K562 (cell line): ENCODE results near the gene OXNAD1. TPM values are rescaled to one million over a fixed set of nuclear protein-coding genes. Genes with fewer than 3 reads are reported as not detected.

Source experiments
- ATAC-seq: fragments of 200-7000 bp; cut with Tn5 transposase; 3 replicates; pipeline ENCODE4 v1.9.1; 2020; ENCODE audit warnings: moderate library complexity
- BruUV-seq: library from RNA; stranded (reverse); fragments of 400-500 nt; replicated peaks from 2 replicates; lab custom pipeline; 2021; lab: Mats Ljungman, UMichigan
- CTCF ChIA-PET: fragments of 300-600 bp; formaldehyde crosslinking; extraction: SDS; loops from one replicate; lab custom pipeline; 2021; ENCODE audit warnings: low intra/inter-chr PET ratio; lab: Yijun Ruan, JAX
- POLR2A ChIA-PET: fragments of 300-600, 350-650 bp; sonication (Branson Sonifier 250); formaldehyde crosslinking; extraction: SDS; loops from one replicate; lab custom pipeline; 2021; ENCODE audit warnings: antibody characterized with exemption, inconsistent platforms; lab: Yijun Ruan, JAX
- DNase-seq, 4 experiments: peaks; one replicate each; pipeline versions ENCODE4 v3.0.0 to v3.0.0-alpha.2; 2011 to 2018; ENCODE audit warnings: low spot score in 3 of 4, mixed read lengths in 3 of 4; ENCODE audit errors: extremely low read depth in 1 of 4
- FAIRE-seq: peaks from 2 replicates; lab custom pipeline; 2011; peaks lifted over from hg19 to GRCh38; lab: Jason Lieb, UNC
- H2AFZ ChIP-seq: 2 replicates; pipeline ENCODE4 v1.6.0; 2011; ENCODE audit warnings: low read depth, low read length, control low read depth, inconsistent platforms
- H3K27ac ChIP-seq: fragments of 200-600 bp; 3 replicates; pipeline ENCODE4 v1.8.0; 2011; ENCODE audit warnings: low read depth, mild to moderate bottlenecking, control low read depth, inconsistent platforms, low read length, moderate library complexity, mixed read lengths; ENCODE audit errors: extremely low read depth
- H3K27me3 ChIP-seq, 2 experiments: fragments of 300-600 bp in 1 of 2; 2 replicates in 1 of 2; 3 replicates in 1 of 2; pipeline versions ENCODE4 v1.6.0 to v1.8.0; 2011; ENCODE audit warnings: inconsistent platforms in 2 of 2, low read length in 2 of 2, mild to moderate bottlenecking in 1 of 2, mixed read lengths in 1 of 2, moderate library complexity in 1 of 2; ENCODE audit not compliant: control insufficient read depth in 2 of 2, insufficient read depth in 2 of 2
- H3K36me3 ChIP-seq: fragments of 300-600 bp; 3 replicates; pipeline ENCODE4 v1.8.0; 2011; ENCODE audit warnings: mild to moderate bottlenecking, low read length, inconsistent platforms; ENCODE audit not compliant: control insufficient read depth, insufficient read depth
- H3K4me1 ChIP-seq, 2 experiments: fragments of 200-600 bp in 1 of 2; replicated peaks in 1 of 2; 2 replicates in 1 of 2; 3 replicates in 1 of 2; pipeline versions ENCODE4 v1.5.1 to v1.8.0; 2011; ENCODE audit warnings: inconsistent platforms in 2 of 2, low read length in 2 of 2, mild to moderate bottlenecking in 1 of 2, mixed read lengths in 1 of 2, moderate library complexity in 1 of 2; ENCODE audit not compliant: control insufficient read depth in 2 of 2, insufficient read depth in 2 of 2
- H3K4me2 ChIP-seq: 2 replicates; pipeline ENCODE4 v1.6.1; 2011; ENCODE audit warnings: low read length, control low read depth, inconsistent platforms, mixed read lengths; ENCODE audit not compliant: insufficient read depth
- H3K4me3 ChIP-seq: fragments of 200-600 bp; sonication (generic), shearing (Covaris generic); 2 replicates; pipeline ENCODE4 v1.5.1; 2016; ENCODE audit warnings: control low read depth, inconsistent platforms
- H3K79me2 ChIP-seq: fragments of 200-600 bp; 3 replicates; pipeline ENCODE4 v1.8.0; 2011; ENCODE audit warnings: low read length, inconsistent platforms; ENCODE audit not compliant: control insufficient read depth, insufficient read depth
- H3K9ac ChIP-seq, 2 experiments: 2 replicates each; pipeline versions ENCODE4 v1.6.0 to v1.6.1; 2011; ENCODE audit warnings: low read depth in 2 of 2, low read length in 2 of 2, control low read depth in 1 of 2, inconsistent platforms in 1 of 2, mild to moderate bottlenecking in 1 of 2, mixed read lengths in 1 of 2; ENCODE audit not compliant: insufficient read depth in 1 of 2
- H3K9me1 ChIP-seq: one replicate; pipeline ENCODE4 v1.6.0; 2011; ENCODE audit warnings: inconsistent platforms, mild to moderate bottlenecking, low read length, moderate library complexity; ENCODE audit not compliant: control insufficient read depth, insufficient read depth
- H3K9me3 ChIP-seq: replicated peaks from 2 replicates; pipeline ENCODE4 v1.5.1; 2011; ENCODE audit warnings: low read depth, low read length, inconsistent platforms; ENCODE audit not compliant: control insufficient read depth, insufficient read depth
- H4K20me1 ChIP-seq: replicated peaks from 2 replicates; pipeline ENCODE4 v1.6.1; 2011; ENCODE audit warnings: low read length, inconsistent platforms, mixed read lengths; ENCODE audit not compliant: control insufficient read depth, insufficient read depth
- CBX8 ChIP-seq: fragments of 200-600 bp; sonication (generic); IDR thresholded peaks from 2 replicates; pipeline ENCODE4 v1.6.1; 2012; ENCODE audit warnings: borderline replicate concordance, mixed run types, low read depth, mild to moderate bottlenecking, moderate library complexity, mixed read lengths, low read length, control low read depth, inconsistent platforms; ENCODE audit not compliant: poor library complexity, severe bottlenecking; ENCODE audit errors: extremely low read depth
- EP300 ChIP-seq: IDR thresholded peaks from 2 replicates; pipeline ENCODE4 v1.6.1; 2012; ENCODE audit warnings: low read length, improper control_type of control experiment
- ETS2 ChIP-seq: IDR thresholded peaks from 2 replicates; pipeline ENCODE4 v1.6.1; 2016; ENCODE audit warnings: borderline replicate concordance, missing genetic modification characterization, mild to moderate bottlenecking, moderate library complexity, missing compliant biosample characterization; ENCODE audit not compliant: poor library complexity, severe bottlenecking
- ETV5 ChIP-seq: sonication (generic); formaldehyde crosslinking; IDR thresholded peaks from 2 replicates; pipeline ENCODE4 v1.4.0; 2020; ENCODE audit warnings: low read depth, mild to moderate bottlenecking, missing genetic modification reagents
- EWSR1 ChIP-seq: fragments of 450-650 bp; IDR thresholded peaks from 2 replicates; pipeline ENCODE4 v1.6.1; 2018; ENCODE audit warnings: borderline replicate concordance, mild to moderate bottlenecking, low read depth, moderate library complexity; ENCODE audit not compliant: partially characterized antibody
- FOXA1 ChIP-seq: fragments of 450-650 bp; IDR thresholded peaks from 2 replicates; pipeline ENCODE4 v1.6.1; 2016; ENCODE audit warnings: mild to moderate bottlenecking, borderline replicate concordance
- HINFP ChIP-seq: fragments of 450-650 bp; conservative IDR thresholded peaks from 2 replicates; pipeline ENCODE4 v1.6.1; 2016; ENCODE audit warnings: missing genetic modification characterization, low read depth, mild to moderate bottlenecking, control low read depth, missing compliant biosample characterization
- IFI16 ChIP-seq: fragments of 250-450 bp; sonication (Bioruptor Pico); IDR thresholded peaks from 2 replicates; pipeline ENCODE4 v2.1.2; 2022; ENCODE audit warnings: mild to moderate bottlenecking, inconsistent platforms
- KDM1A ChIP-seq, 2 experiments: fragments of 450-650 bp; IDR thresholded peaks; 2 replicates each; pipeline ENCODE4 v1.6.1; 2016; ENCODE audit warnings: mild to moderate bottlenecking in 2 of 2
- NR3C1 ChIP-seq: sonication (generic); formaldehyde crosslinking; IDR thresholded peaks from 2 replicates; pipeline ENCODE4 v1.8.1; 2022; ENCODE audit warnings: missing genetic modification reagents
- POLR2A ChIP-seq: fragments of 450-650 bp; conservative IDR thresholded peaks from 2 replicates; pipeline ENCODE4 v1.6.1; 2016
- POLR2G ChIP-seq: fragments of 200-400 bp; formaldehyde crosslinking; IDR thresholded peaks from 2 replicates; pipeline ENCODE4 v1.6.1; 2017; ENCODE audit warnings: low read depth, mild to moderate bottlenecking, antibody characterized with exemption, low read length, moderate library complexity
- RUNX1 ChIP-seq: sonication (generic); IDR thresholded peaks from 2 replicates; pipeline ENCODE4 v1.6.1; 2016; ENCODE audit warnings: antibody characterized with exemption, low read depth
- SIN3B ChIP-seq: fragments of 450-650 bp; IDR thresholded peaks from 2 replicates; pipeline ENCODE4 v1.6.1; 2017; ENCODE audit warnings: low read depth, mild to moderate bottlenecking, moderate library complexity
- SUPT5H ChIP-seq: fragments of 450-650 bp; IDR thresholded peaks from 2 replicates; pipeline ENCODE4 v1.6.1; 2016
- TAL1 ChIP-seq: fragments of 450-650 bp; IDR thresholded peaks from 2 replicates; pipeline ENCODE4 v1.6.1; 2016; ENCODE audit warnings: mild to moderate bottlenecking
- USF2 ChIP-seq: sonication (generic); formaldehyde crosslinking; IDR thresholded peaks from 2 replicates; pipeline ENCODE4 v1.5.0; 2020; ENCODE audit warnings: missing genetic modification reagents
- WHSC1 ChIP-seq: IDR thresholded peaks from one replicate; pipeline ENCODE4 v1.6.1; 2012; ENCODE audit warnings: low read length, control low read depth, inconsistent platforms
- ZBTB26 ChIP-seq: fragments of 450-650 bp; formaldehyde crosslinking; IDR thresholded peaks from 2 replicates; pipeline ENCODE4 v1.4.0; 2022; ENCODE audit warnings: missing genetic modification characterization
- ZNF224 ChIP-seq: sonication (generic); formaldehyde crosslinking; IDR thresholded peaks from 2 replicates; pipeline ENCODE4 v1.8.0; 2022; ENCODE audit warnings: mild to moderate bottlenecking, missing genetic modification reagents
- ZNF263 ChIP-seq: sonication (generic); formaldehyde crosslinking; IDR thresholded peaks from 2 replicates; pipeline ENCODE4 v1.8.0; 2022; ENCODE audit warnings: mild to moderate bottlenecking, missing genetic modification reagents, borderline replicate concordance
- ZNF431 ChIP-seq: sonication (generic); formaldehyde crosslinking; IDR thresholded peaks from 2 replicates; pipeline ENCODE4 v1.8.0; 2022; ENCODE audit warnings: mild to moderate bottlenecking, missing genetic modification reagents
- in situ Hi-C: fragments of 300-500 bp; cut with MboI; formaldehyde crosslinking; loops from 4 replicates; pipeline ENCODE4 v1.15.0; 2018; ENCODE audit warnings: inconsistent platforms, mixed read lengths
- intact Hi-C: fragments of 100-400 bp; cut with micrococcal nuclease; formaldehyde crosslinking; loops from 2 replicates; pipeline ENCODE4 v1.14.2; 2022
- polyA plus RNA-seq, 8 experiments: library from polyadenylated mRNA; depleted of rRNA in 4 of 8; stranded (reverse) in 5 of 8; unstranded in 3 of 8; fragments of >200 nt; fragmentation: Nextera tagmentation in 2 of 8; fragmentation: Illumina TruSeq in 1 of 8; extraction: Ambion mirVana in 2 of 8; extraction: Trizol in 1 of 8; gene quantifications; 2 replicates each; pipeline versions ENCODE4 v1.2.1 to v1.2.3, GENCODE V29; 2011 to 2014; ENCODE audit warnings: inconsistent platforms in 1 of 8, missing spikeins in 1 of 8
- total RNA-seq, 7 experiments: library from RNA; depleted of rRNA in 6 of 7; stranded (reverse); fragments of >200 nt in 6 of 7; fragmentation: Illumina TruSeq in 2 of 7; extraction: Trizol in 2 of 7; gene quantifications; 2 replicates each; pipeline versions ENCODE4 v1.2.1 to v1.2.3, GENCODE V29; 2011 to 2021; ENCODE audit warnings: low replicate concordance in 1 of 7

OXNAD1 gene
- total and polyA plus RNA-seq, 9 of the 15 experiments (the other 6 are each of a cell fraction or from before 2014, with no cell fraction given): 12.8 to 44.4 (median 41.1) TPM

GRCh38 chr3:16227566-16227965 lies 37.4 kb upstream of the OXNAD1 start (continued):
- TF ChIP-seq CBX8 (no peak), EWSR1 (no peak), EP300 (no peak), IFI16 (no peak), WHSC1 (no peak), RUNX1 (no peak)

- Histone ChIP-seq H3K27ac (no peak overlapping the region), H3K9me1 (no peaks in the 10 kb centered on the region), H3K27me3 (peaks cover 4 to 8% of the 10 kb centered on the region in 2 experiments; a peak in 3 of 5 replicates), H4K20me1 (no peaks in the 10 kb centered on the region), H3K4me2 (no peak overlapping the region), H2AFZ (no peak overlapping the region), H3K79me2 (no peaks in the 10 kb centered on the region), H3K4me1 (no peaks in the 10 kb centered on the region), H3K9me3 (no peaks in the 10 kb centered on the region), H3K36me3 (no peaks in the 10 kb centered on the region), H3K4me3 (no peak overlapping the region), H3K9ac (no peak overlapping the region)
- ATAC-seq: no peak
- ChIA-PET POLR2A (interaction anchor here (1.0 to 1.1 kb wide), 2 partner anchors 22 to 35 kb away, joined by 4 read pairs; no protein-coding TSS in a partner anchor), CTCF (no interaction called here)
- no peak for DNase-seq
- intact Hi-C loops: no loop called here
- in situ Hi-C loops: no loop called here
- BruUV-seq: no TSS peak
- FAIRE-seq: no peak
- no peak for TF ChIP-seq HINFP
- TF ChIP-seq FOXA1: no peak
- TF ChIP-seq NR3C1 (CRISPR knock-in tag): no peak
- no peak for TF ChIP-seq ETV5 (CRISPR knock-in tag)
- TF ChIP-seq POLR2A: no peak
- no peak for TF ChIP-seq TAL1
- no peak for TF ChIP-seq KDM1A (IDR thresholded peaks at IDR 0.05)
- no peak for TF ChIP-seq ZBTB26 (CRISPR knock-in tag)
- no peak for TF ChIP-seq SUPT5H
- TF ChIP-seq POLR2G: no peak
- no peak for TF ChIP-seq USF2 (CRISPR knock-in tag)
- TF ChIP-seq ZNF224 (CRISPR knock-in tag): no peak
- TF ChIP-seq ZNF263: no peak
- TF ChIP-seq SIN3B: no peak
- no peak for TF ChIP-seq ZNF431 (CRISPR knock-in tag)
- no peak for TF ChIP-seq ETS2 (tag)
These were observed 35.3 kb upstream of the OXNAD1 start for GRCh38 chr3:16229681-16230080.
